Peyer's patch (tissue), 4 donors: Measurements from ENCODE around the gene SRPK2. TPM values are rescaled to one million over a fixed set of nuclear protein-coding genes. Genes with fewer than 3 reads are reported as not detected.

Source experiments
- DNase-seq, 3 donors: peaks; one replicate each; pipeline ENCODE4 v3.0.0-alpha.2; 2017 to 2019
- H3K27ac ChIP-seq, 4 donors: fragments of 200-600 bp; sonication (generic); one replicate each; pipeline ENCODE4 v1.5.1; 2016 to 2019
- H3K27me3 ChIP-seq, 2 donors: fragments of 200-600 bp; sonication (generic); one replicate each; pipeline ENCODE4 v1.5.1; 2019
- H3K36me3 ChIP-seq, 3 donors: fragments of 200-600 bp; sonication (generic); one replicate each; pipeline ENCODE4 v1.5.1; 2016 to 2019
- H3K4me1 ChIP-seq, 4 donors: fragments of 200-600 bp; sonication (generic); one replicate each; pipeline ENCODE4 v1.5.1; 2016 to 2019
- H3K4me3 ChIP-seq, 4 donors: fragments of 200-600 bp; sonication (generic); 1 replicate in 3 of 4; 2 replicates in 1 of 4; pipeline ENCODE4 v1.5.1; 2016 to 2019; ENCODE audit warnings: mild to moderate bottlenecking in 1 of 4
- H3K9me3 ChIP-seq, 4 donors: fragments of 200-600 bp; sonication (generic); one replicate each; pipeline ENCODE4 v1.5.1; 2016 to 2019; ENCODE audit warnings: mild to moderate bottlenecking in 1 of 4
- CTCF ChIP-seq, 6 experiments: fragments of 450-650 bp in 4 of 6; fragments of 200-600 bp in 2 of 6; sonication (generic) in 1 of 6; IDR thresholded peaks; one replicate each; pipeline ENCODE4 v1.5.1; 2017 to 2019; ENCODE audit warnings: antibody characterized with exemption in 6 of 6, mild to moderate bottlenecking in 3 of 6, moderate library complexity in 1 of 6
- POLR2A ChIP-seq, 2 donors: fragments of 450-650 bp; IDR thresholded peaks; one replicate each; pipeline ENCODE4 v1.5.1; 2017; ENCODE audit warnings: antibody characterized with exemption in 2 of 2, mild to moderate bottlenecking in 2 of 2, moderate library complexity in 2 of 2
- total RNA-seq, 4 donors: library from RNA; depleted of rRNA; stranded (reverse); fragments of >200 nt; gene quantifications; one replicate each; pipeline ENCODE4 v1.1.0, GENCODE V29; 2016

Gene SRPK2
- total RNA-seq, 4 donors from 2014 or later, result 25.7 to 96.6 (median 33.6) TPM

GRCh38 chr7:105130048-105130447, 258.7 kb downstream of the SRPK2 start:
- no peak for DNase-seq
- peaks cover 0 to 34% (median 0%) of the 10 kb centered on the region in 3 donors for H3K36me3 ChIP-seq
- H3K27me3 ChIP-seq, result no peaks in the 10 kb centered on the region
- no peaks in the 10 kb centered on the region for H3K4me1 ChIP-seq
- TF ChIP-seq CTCF (IDR thresholded peaks at IDR 0.05) (no peak), POLR2A (IDR thresholded peaks at IDR 0.05) (no peak)
- no peaks in the 10 kb centered on the region for H3K9me3 ChIP-seq
- no peak overlapping the region for H3K4me3 ChIP-seq
- H3K27ac ChIP-seq, result no peak overlapping the region

GRCh38 chr7:105127179-105127578, 261.5 kb downstream of the SRPK2 start:
- no peak for DNase-seq
- H3K4me1 ChIP-seq, result no peaks in the 10 kb centered on the region
- H3K27me3 ChIP-seq, result no peaks in the 10 kb centered on the region
- TF ChIP-seq CTCF (IDR thresholded peaks at IDR 0.05) (no peak), POLR2A (IDR thresholded peaks at IDR 0.05) (no peak)
- H3K4me3 ChIP-seq, result no peak overlapping the region
- H3K27ac ChIP-seq, result no peak overlapping the region
- peaks cover 0 to 34% (median 0%) of the 10 kb centered on the region in 3 donors for H3K36me3 ChIP-seq
- no peaks in the 10 kb centered on the region for H3K9me3 ChIP-seq

DNA sequence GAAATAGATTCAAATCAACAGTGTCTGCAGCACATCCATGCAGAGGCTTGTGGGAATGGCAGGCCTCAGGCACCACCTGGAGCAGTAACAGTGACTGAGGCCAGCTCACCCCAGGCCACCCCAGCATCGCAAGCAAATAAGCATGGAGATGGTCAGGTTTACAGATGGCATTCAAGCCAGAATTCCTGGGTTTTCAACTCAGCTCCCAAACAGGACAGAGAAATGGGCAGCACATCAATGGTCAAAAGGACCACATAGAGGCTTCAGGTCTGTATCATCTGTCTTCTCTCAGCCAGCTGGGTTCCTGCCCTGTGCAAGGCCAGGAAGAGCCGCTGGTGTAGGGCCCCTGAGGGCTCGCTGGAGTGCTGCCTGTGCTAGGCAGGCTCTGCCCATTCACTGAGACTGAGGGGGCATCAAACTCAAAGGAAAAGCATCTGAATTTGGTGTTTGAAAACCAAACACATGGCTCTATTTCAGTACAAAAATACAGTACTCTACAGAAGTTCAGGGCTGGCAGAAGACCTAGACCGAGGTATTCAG, 262.2 kb downstream of the SRPK2 start:
- peaks cover 0 to 29% (median 0%) of the 10 kb centered on the region in 3 donors for H3K36me3 ChIP-seq
- H3K9me3 ChIP-seq, result no peaks in the 10 kb centered on the region
- no peak overlapping the region for H3K27ac ChIP-seq
- TF ChIP-seq POLR2A (IDR thresholded peaks at IDR 0.05), result no peak
- TF ChIP-seq CTCF (IDR thresholded peaks at IDR 0.05), result no peak
- DNase-seq, result no peak
- H3K4me1 ChIP-seq, result no peaks in the 10 kb centered on the region
- H3K4me3 ChIP-seq, result no peak overlapping the region
- no peaks in the 10 kb centered on the region for H3K27me3 ChIP-seq

- no peak overlapping the region for H3K4me3 ChIP-seq
- H3K9me3 ChIP-seq, result no peaks in the 10 kb centered on the region
- no peak for DNase-seq
- no peaks in the 10 kb centered on the region for H3K4me1 ChIP-seq
- no peak overlapping the region for H3K27ac ChIP-seq
- peaks cover 0 to 29% (median 0%) of the 10 kb centered on the region in 3 donors for H3K36me3 ChIP-seq
- TF ChIP-seq POLR2A (IDR thresholded peaks at IDR 0.05) (no peak), CTCF (IDR thresholded peaks at IDR 0.05) (no peak)
- no peaks in the 10 kb centered on the region for H3K27me3 ChIP-seq
These were observed 263.0 kb downstream of the SRPK2 start for GRCh38 chr7:105125745-105126144.

GRCh38 chr7:105122619-105123018, 266.1 kb downstream of the SRPK2 start:
- no peaks in the 10 kb centered on the region for H3K27me3 ChIP-seq
- no peaks in the 10 kb centered on the region for H3K4me1 ChIP-seq
- peaks cover 0 to 29% (median 0%) of the 10 kb centered on the region in 3 donors for H3K36me3 ChIP-seq
- DNase-seq, result no peak
- TF ChIP-seq POLR2A (IDR thresholded peaks at IDR 0.05) (no peak), CTCF (IDR thresholded peaks at IDR 0.05) (no peak)
- H3K4me3 ChIP-seq, result no peak overlapping the region
- H3K27ac ChIP-seq, result no peak overlapping the region
- no peaks in the 10 kb centered on the region for H3K9me3 ChIP-seq
